Activated B cell treated with CpG ODN at 0.5 μM for 24 hours (primary cell): ENCODE data around the gene KCNJ18. TPM values are rescaled to one million over a fixed set of nuclear protein-coding genes. Genes with fewer than 3 reads are reported as not detected.
"Not testable (repeated sequence)": the region's sequence is repeated elsewhere in the genome, so short reads cannot be mapped to it uniquely, and the experiment has no call there.

Source experiments
- ATAC-seq: fragments of 200-7000 bp; cut with Tn5 transposase; one replicate; pipeline ENCODE4 v1.10.0; 2021; ENCODE audit warnings: low read depth, mild to moderate bottlenecking, moderate library complexity
- CTCF ChIA-PET: fragments of 350-600 bp; sonication (Branson Sonifier 250); formaldehyde crosslinking; loops from one replicate; lab custom pipeline; 2021; ENCODE audit warnings: antibody characterized with exemption; lab: Charles Lee
- POLR2A ChIA-PET: fragments of 350-600 bp; sonication (Branson Sonifier 250); formaldehyde crosslinking; loops from one replicate; lab custom pipeline; 2021; ENCODE audit warnings: antibody characterized with exemption; lab: Charles Lee
- DNase-seq: peaks from one replicate; pipeline ENCODE4 v3.0.0; 2022
- H3K27ac Mint-ChIP-seq: one replicate; pipeline ENCODE4 v1.8.0; 2020; ENCODE audit warnings: mixed read lengths
- H3K27me3 Mint-ChIP-seq: one replicate; pipeline ENCODE4 v1.8.0; 2021; ENCODE audit warnings: mixed read lengths
- H3K36me3 Mint-ChIP-seq: one replicate; pipeline ENCODE4 v1.8.0; 2021; ENCODE audit warnings: low read depth, mixed read lengths
- H3K4me1 Mint-ChIP-seq: one replicate; pipeline ENCODE4 v1.8.0; 2021; ENCODE audit warnings: mixed read lengths
- H3K4me3 Mint-ChIP-seq: one replicate; pipeline ENCODE4 v1.8.0; 2020; ENCODE audit warnings: mild to moderate bottlenecking, mixed read lengths
- H3K9me3 Mint-ChIP-seq: one replicate; pipeline ENCODE4 v1.8.0; 2020; ENCODE audit warnings: mixed read lengths
- intact Hi-C: fragments of 100-400 bp; cut with micrococcal nuclease; formaldehyde crosslinking; loops from one replicate; pipeline ENCODE4 v1.15.1; 2024
- total RNA-seq: library from RNA; stranded (reverse); gene quantifications from 2 replicates; pipeline ENCODE4 v1.2.3, GENCODE V29; 2022

KCNJ18 gene
- total RNA-seq, 1 donor from 2014 or later = not detected

GRCh38 chr17:21665935-21666493, 26.3 kb upstream of the KCNJ18 start:
- ATAC-seq, H3K4me1 Mint-ChIP-seq, CTCF ChIA-PET, H3K27ac Mint-ChIP-seq, H3K36me3 Mint-ChIP-seq, POLR2A ChIA-PET, H3K9me3 Mint-ChIP-seq, DNase-seq, H3K4me3 Mint-ChIP-seq, H3K27me3 Mint-ChIP-seq, intact Hi-C loops: not testable (repeated sequence)

GRCh38 chr17:21666711-21667412, 25.5 kb upstream of the KCNJ18 start:
- intact Hi-C loops, H3K9me3 Mint-ChIP-seq, POLR2A ChIA-PET, DNase-seq, H3K4me1 Mint-ChIP-seq, H3K36me3 Mint-ChIP-seq, CTCF ChIA-PET, ATAC-seq, H3K4me3 Mint-ChIP-seq, H3K27me3 Mint-ChIP-seq, H3K27ac Mint-ChIP-seq: not testable (repeated sequence)

GRCh38 chr17:21667413-21668117, 24.8 kb upstream of the KCNJ18 start:
- CTCF ChIA-PET, intact Hi-C loops, H3K4me1 Mint-ChIP-seq, ATAC-seq, H3K36me3 Mint-ChIP-seq, DNase-seq, H3K9me3 Mint-ChIP-seq, H3K4me3 Mint-ChIP-seq, POLR2A ChIA-PET, H3K27ac Mint-ChIP-seq, H3K27me3 Mint-ChIP-seq: not testable (repeated sequence)

- H3K27me3 Mint-ChIP-seq, intact Hi-C loops, H3K4me3 Mint-ChIP-seq, H3K9me3 Mint-ChIP-seq, CTCF ChIA-PET, DNase-seq, POLR2A ChIA-PET, ATAC-seq, H3K36me3 Mint-ChIP-seq, H3K4me1 Mint-ChIP-seq, H3K27ac Mint-ChIP-seq: not testable (repeated sequence)
These were observed 24.2 kb upstream of the KCNJ18 start for GRCh38 chr17:21668118-21668488.

- H3K4me3 Mint-ChIP-seq, H3K36me3 Mint-ChIP-seq, H3K4me1 Mint-ChIP-seq, intact Hi-C loops, DNase-seq, POLR2A ChIA-PET, H3K27ac Mint-ChIP-seq, H3K9me3 Mint-ChIP-seq, ATAC-seq, CTCF ChIA-PET, H3K27me3 Mint-ChIP-seq: not testable (repeated sequence)
These were observed 23.4 kb upstream of the KCNJ18 start for GRCh38 chr17:21668746-21669508.

GRCh38 chr17:21669616-21670360, 22.5 kb upstream of the KCNJ18 start:
- POLR2A ChIA-PET, H3K9me3 Mint-ChIP-seq, DNase-seq, intact Hi-C loops, CTCF ChIA-PET, H3K4me3 Mint-ChIP-seq, H3K27me3 Mint-ChIP-seq, H3K4me1 Mint-ChIP-seq, ATAC-seq, H3K36me3 Mint-ChIP-seq, H3K27ac Mint-ChIP-seq: not testable (repeated sequence)

GRCh38 chr17:21670361-21671155, 21.8 kb upstream of the KCNJ18 start:
- H3K27me3 Mint-ChIP-seq, H3K36me3 Mint-ChIP-seq, CTCF ChIA-PET, ATAC-seq, H3K4me3 Mint-ChIP-seq, DNase-seq, H3K9me3 Mint-ChIP-seq, H3K27ac Mint-ChIP-seq, POLR2A ChIA-PET, H3K4me1 Mint-ChIP-seq, intact Hi-C loops: not testable (repeated sequence)

- intact Hi-C loops, POLR2A ChIA-PET, H3K27me3 Mint-ChIP-seq, H3K4me3 Mint-ChIP-seq, ATAC-seq, H3K27ac Mint-ChIP-seq, CTCF ChIA-PET, H3K4me1 Mint-ChIP-seq, H3K36me3 Mint-ChIP-seq, DNase-seq, H3K9me3 Mint-ChIP-seq: not testable (repeated sequence)
These were observed 20.9 kb upstream of the KCNJ18 start for GRCh38 chr17:21671437-21671836.

- POLR2A ChIA-PET, H3K27me3 Mint-ChIP-seq, DNase-seq, CTCF ChIA-PET, H3K36me3 Mint-ChIP-seq, H3K9me3 Mint-ChIP-seq, H3K27ac Mint-ChIP-seq, H3K4me1 Mint-ChIP-seq, H3K4me3 Mint-ChIP-seq, intact Hi-C loops, ATAC-seq: not testable (repeated sequence)
These were observed 20.5 kb upstream of the KCNJ18 start for GRCh38 chr17:21671871-21672270.

GRCh38 chr17:21673451-21674241, 18.7 kb upstream of the KCNJ18 start:
- POLR2A ChIA-PET, H3K4me3 Mint-ChIP-seq, CTCF ChIA-PET: not testable (repeated sequence)

More at GRCh38 chr17:21673451-21674241, 18.7 kb upstream of the KCNJ18 start:
- H3K27ac Mint-ChIP-seq, DNase-seq, H3K4me1 Mint-ChIP-seq, ATAC-seq, intact Hi-C loops, H3K9me3 Mint-ChIP-seq, H3K27me3 Mint-ChIP-seq, H3K36me3 Mint-ChIP-seq: not testable (repeated sequence)
